ENCODE measurements around the gene ZNF33A. TPM values are rescaled to one million over a fixed set of nuclear protein-coding genes. Genes with fewer than 3 reads are reported as not detected.
"Not testable (repeated sequence)": the region's sequence is repeated elsewhere in the genome, so short reads cannot be mapped to it uniquely, and the experiment has no call there.

The ZNF33A gene
- total RNA-seq: 10 to 100 TPM; 23.1 to 25.9 TPM

- H3K36me3 Mint-ChIP-seq (ENCODE audit: insufficient read depth in 2 of 2): peaks cover 4 to 19% of the 10 kb centered on the region in 2 donors
- H3K4me3 Mint-ChIP-seq: peak within 1 kb of the TSS; percentile 98
- peak within 1 kb of the TSS; percentile 98 for H3K27ac Mint-ChIP-seq
- no peaks in the 10 kb centered on the region for H3K27me3 Mint-ChIP-seq (ENCODE audit: low read depth)
- H3K9me3 Mint-ChIP-seq: no peaks in the 10 kb centered on the region
- DNase-seq: peak; percentile 86 to 88
- H3K4me1 Mint-ChIP-seq (ENCODE audit: low read depth): peaks cover 40% of the 10 kb centered on the region
- peak; percentile 86 to 87 for ATAC-seq (replicated peaks in 1 of 2)
Measured at GRCh38 chr10:38010119-38010903, at the start of gene ZNF33A. Gene ZNF33A, plus strand, starts transcription at chr10:38010675. Its CDS starts 1,667 bp downstream, at chr10:38012342.

- H3K4me1 Mint-ChIP-seq (ENCODE audit: low read depth): no peaks in the 10 kb centered on the region
- H3K4me3 Mint-ChIP-seq: no peak overlapping the region
- DNase-seq (no peak), ATAC-seq (replicated peaks in 1 of 2) (no peak)
- H3K36me3 Mint-ChIP-seq (ENCODE audit: insufficient read depth in 2 of 2): peaks cover 24 to 47% of the 10 kb centered on the region in 2 donors
- H3K27ac Mint-ChIP-seq: no peak overlapping the region
- no peaks in the 10 kb centered on the region for H3K27me3 Mint-ChIP-seq (ENCODE audit: low read depth)
- peaks cover 2 to 17% of the 10 kb centered on the region in 2 donors for H3K9me3 Mint-ChIP-seq
Measured at GRCh38 chr10:37965006-37965405, 45.5 kb upstream of the ZNF33A start.

GRCh38 chr10:37972396-37972795, 38.1 kb upstream of the ZNF33A start:
- Mint-ChIP-seq H3K36me3 (ENCODE audit: insufficient read depth in 2 of 2) (peaks cover 7 to 17% of the 10 kb centered on the region in 2 donors), H3K4me3 (no peak overlapping the region), H3K4me1 (ENCODE audit: low read depth) (peaks cover 14% of the 10 kb centered on the region), H3K27ac (peak overlapping the region; percentile 40), H3K27me3 (ENCODE audit: low read depth) (no peaks in the 10 kb centered on the region), H3K9me3 (no peaks in the 10 kb centered on the region)
- ATAC-seq (replicated peaks in 1 of 2): no peak
- no peak for DNase-seq

- DNase-seq: peak in 1 of 2 donors; percentile 9
- H3K4me1 Mint-ChIP-seq (ENCODE audit: low read depth): peaks cover 14% of the 10 kb centered on the region
Measured at GRCh38 chr10:37975401-37975991, 35.0 kb upstream of the ZNF33A start.

GRCh38 chr10:37976091-37976879, 34.2 kb upstream of the ZNF33A start, which contains the start of gene ZNF25:
Gene ZNF25, minus strand, starts transcription at chr10:37976647. Its CDS starts 4,925 bp downstream, at chr10:37971722.
- Mint-ChIP-seq H3K4me3 (peak within 1 kb of the TSS; percentile 90 to 98), H3K9me3 (no peaks in the 10 kb centered on the region), H3K27ac (peak within 1 kb of the TSS; percentile 98), H3K36me3 (ENCODE audit: insufficient read depth in 2 of 2) (peaks cover 0 to 3% of the 10 kb centered on the region in 2 donors), H3K27me3 (ENCODE audit: low read depth) (no peaks in the 10 kb centered on the region), H3K4me1 (ENCODE audit: low read depth) (peaks cover 14% of the 10 kb centered on the region)
- DNase-seq (peak; percentile 94 to 96), ATAC-seq (replicated peaks in 1 of 2) (peak; percentile 96)

More at GRCh38 chr10:37975401-37975991, 35.0 kb upstream of the ZNF33A start:
- Mint-ChIP-seq H3K27me3 (ENCODE audit: low read depth) (no peaks in the 10 kb centered on the region), H3K9me3 (no peaks in the 10 kb centered on the region), H3K4me3 (peak overlapping the region; percentile 90 to 98), H3K27ac (peak overlapping the region; percentile 98), H3K36me3 (ENCODE audit: insufficient read depth in 2 of 2) (peaks cover 2 to 5% of the 10 kb centered on the region in 2 donors)
- no peak for ATAC-seq (replicated peaks in 1 of 2)

- Mint-ChIP-seq H3K9me3 (no peaks in the 10 kb centered on the region), H3K4me1 (ENCODE audit: low read depth) (peaks cover 14% of the 10 kb centered on the region), H3K36me3 (ENCODE audit: insufficient read depth in 2 of 2) (peaks cover 0 to 3% of the 10 kb centered on the region in 2 donors), H3K27ac (peak overlapping the region; percentile 98), H3K27me3 (ENCODE audit: low read depth) (no peaks in the 10 kb centered on the region), H3K4me3 (peak overlapping the region; percentile 90 to 98)
- DNase-seq: no peak
- no peak for ATAC-seq (replicated peaks in 1 of 2)
Measured at GRCh38 chr10:37976880-37977203, 33.6 kb upstream of the ZNF33A start.

- H3K27ac Mint-ChIP-seq: no peak overlapping the region
Measured at GRCh38 chr10:37991655-37992054, 18.8 kb upstream of the ZNF33A start.

GRCh38 chr10:37992083-37992482, 18.4 kb upstream of the ZNF33A start:
- Mint-ChIP-seq H3K36me3 (ENCODE audit: insufficient read depth in 2 of 2) (peaks cover 1 to 2% of the 10 kb centered on the region in 2 donors), H3K9me3 (peaks cover 1 to 3% of the 10 kb centered on the region in 2 donors), H3K4me1 (ENCODE audit: low read depth) (peaks cover 6% of the 10 kb centered on the region), H3K27me3 (ENCODE audit: low read depth) (no peaks in the 10 kb centered on the region), H3K4me3 (no peak overlapping the region), H3K27ac (no peak overlapping the region)
- ATAC-seq (replicated peaks in 1 of 2): peak; percentile 47 to 51
- DNase-seq: no peak

More at GRCh38 chr10:37991655-37992054, 18.8 kb upstream of the ZNF33A start:
- DNase-seq (no peak), ATAC-seq (replicated peaks in 1 of 2) (peak in 1 of 2 donors; percentile 18)
- Mint-ChIP-seq H3K27me3 (ENCODE audit: low read depth) (no peaks in the 10 kb centered on the region), H3K4me3 (no peak overlapping the region), H3K9me3 (peaks cover 1 to 3% of the 10 kb centered on the region in 2 donors), H3K36me3 (ENCODE audit: insufficient read depth in 2 of 2) (peaks cover 1 to 2% of the 10 kb centered on the region in 2 donors), H3K4me1 (ENCODE audit: low read depth) (peaks cover 6% of the 10 kb centered on the region)

GRCh38 chr10:37998920-37999319, 11.6 kb upstream of the ZNF33A start:
- ATAC-seq (replicated peaks in 1 of 2); H3K9me3 Mint-ChIP-seq; H3K36me3 Mint-ChIP-seq (ENCODE audit: insufficient read depth in 2 of 2); H3K4me3 Mint-ChIP-seq; H3K27ac Mint-ChIP-seq; H3K4me1 Mint-ChIP-seq (ENCODE audit: low read depth); H3K27me3 Mint-ChIP-seq (ENCODE audit: low read depth); DNase-seq: not testable (repeated sequence)

GRCh38 chr10:38000474-38000873, 10.0 kb upstream of the ZNF33A start:
- not testable (repeated sequence) for H3K4me1 Mint-ChIP-seq (ENCODE audit: low read depth); DNase-seq; H3K27me3 Mint-ChIP-seq (ENCODE audit: low read depth); H3K4me3 Mint-ChIP-seq; H3K36me3 Mint-ChIP-seq (ENCODE audit: insufficient read depth in 2 of 2); H3K9me3 Mint-ChIP-seq; H3K27ac Mint-ChIP-seq; ATAC-seq (replicated peaks in 1 of 2)

- Mint-ChIP-seq H3K36me3 (ENCODE audit: insufficient read depth in 2 of 2) (peaks cover 0 to 3% of the 10 kb centered on the region in 2 donors), H3K4me3 (no peak overlapping the region), H3K4me1 (ENCODE audit: low read depth) (no peaks in the 10 kb centered on the region), H3K27ac (no peak overlapping the region), H3K27me3 (ENCODE audit: low read depth) (no peaks in the 10 kb centered on the region), H3K9me3 (peaks cover 0 to under 1% of the 10 kb centered on the region in 2 donors)
- DNase-seq: no peak
- ATAC-seq (replicated peaks in 1 of 2): no peak
Measured at GRCh38 chr10:38003026-38003425, 7.4 kb upstream of the ZNF33A start.

GRCh38 chr10:38003588-38003987, 6.9 kb upstream of the ZNF33A start:
- peaks cover 0 to 1% of the 10 kb centered on the region in 2 donors for H3K36me3 Mint-ChIP-seq (ENCODE audit: insufficient read depth in 2 of 2)
- ATAC-seq (replicated peaks in 1 of 2): no peak
- no peaks in the 10 kb centered on the region for H3K9me3 Mint-ChIP-seq
- no peaks in the 10 kb centered on the region for H3K4me1 Mint-ChIP-seq (ENCODE audit: low read depth)
- no peak overlapping the region for H3K4me3 Mint-ChIP-seq
- no peak for DNase-seq
- H3K27ac Mint-ChIP-seq: no peak overlapping the region
- no peaks in the 10 kb centered on the region for H3K27me3 Mint-ChIP-seq (ENCODE audit: low read depth)

GRCh38 chr10:38007551-38007950, 2.9 kb upstream of the ZNF33A start:
- H3K36me3 Mint-ChIP-seq (ENCODE audit: insufficient read depth in 2 of 2): peaks cover 0 to 3% of the 10 kb centered on the region in 2 donors
- H3K4me1 Mint-ChIP-seq (ENCODE audit: low read depth): peaks cover 24% of the 10 kb centered on the region
- no peaks in the 10 kb centered on the region for H3K27me3 Mint-ChIP-seq (ENCODE audit: low read depth)
- H3K9me3 Mint-ChIP-seq: no peaks in the 10 kb centered on the region
- DNase-seq (no peak), ATAC-seq (replicated peaks in 1 of 2) (no peak)
- no peak overlapping the region for H3K4me3 Mint-ChIP-seq
- no peak overlapping the region for H3K27ac Mint-ChIP-seq
